Measurements from ENCODE around the gene CNTNAP5. TPM values are rescaled to one million over a fixed set of nuclear protein-coding genes. Genes with fewer than 3 reads are reported as not detected.

The CNTNAP5 gene
- total RNA-seq, 2 experiments from 2014 or later = not detected

GRCh38 chr2:124689348-124689747 lies 664.3 kb downstream of the CNTNAP5 start:
- ChIA-PET POLR2A (no interaction called here), CTCF (no interaction called here)
- no peak for ATAC-seq (ENCODE audit: poor library complexity)
- Histone ChIP-seq H3K36me3 (ENCODE audit: insufficient read depth, low read length) (no peaks in the 10 kb centered on the region), H3K9me3 (ENCODE audit: control insufficient read depth in 1 of 2, insufficient read depth in 1 of 2, low read length in 2 of 2) (peaks cover 3 to 20% of the 10 kb centered on the region in 2 experiments), H3K4me3 (ENCODE audit: low read length) (no peak overlapping the region), H3K27ac (ENCODE audit: low read depth in 1 of 2, low read length in 2 of 2) (no peak overlapping the region), H3K27me3 (ENCODE audit: control insufficient read depth in 1 of 2, insufficient read depth in 2 of 2, low read length in 2 of 2) (no peaks in the 10 kb centered on the region), H3K4me1 (ENCODE audit: insufficient read depth, low read length) (no peaks in the 10 kb centered on the region)
- no peaks in the 10 kb centered on the region for H3K27me3 Mint-ChIP-seq
- TF ChIP-seq, protein P1, sequence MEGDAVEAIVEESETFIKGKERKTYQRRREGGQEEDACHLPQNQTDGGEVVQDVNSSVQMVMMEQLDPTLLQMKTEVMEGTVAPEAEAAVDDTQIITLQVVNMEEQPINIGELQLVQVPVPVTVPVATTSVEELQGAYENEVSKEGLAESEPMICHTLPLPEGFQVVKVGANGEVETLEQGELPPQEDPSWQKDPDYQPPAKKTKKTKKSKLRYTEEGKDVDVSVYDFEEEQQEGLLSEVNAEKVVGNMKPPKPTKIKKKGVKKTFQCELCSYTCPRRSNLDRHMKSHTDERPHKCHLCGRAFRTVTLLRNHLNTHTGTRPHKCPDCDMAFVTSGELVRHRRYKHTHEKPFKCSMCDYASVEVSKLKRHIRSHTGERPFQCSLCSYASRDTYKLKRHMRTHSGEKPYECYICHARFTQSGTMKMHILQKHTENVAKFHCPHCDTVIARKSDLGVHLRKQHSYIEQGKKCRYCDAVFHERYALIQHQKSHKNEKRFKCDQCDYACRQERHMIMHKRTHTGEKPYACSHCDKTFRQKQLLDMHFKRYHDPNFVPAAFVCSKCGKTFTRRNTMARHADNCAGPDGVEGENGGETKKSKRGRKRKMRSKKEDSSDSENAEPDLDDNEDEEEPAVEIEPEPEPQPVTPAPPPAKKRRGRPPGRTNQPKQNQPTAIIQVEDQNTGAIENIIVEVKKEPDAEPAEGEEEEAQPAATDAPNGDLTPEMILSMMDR (IDR thresholded peaks at IDR 0.05) = no peak
- intact Hi-C loops (cut with DNase I, micrococcal nuclease) = no loop called here
- no peak for DNase-seq
- H3K27ac Mint-ChIP-seq = no peak overlapping the region
- H3K9me3 Mint-ChIP-seq = peaks cover 31% of the 10 kb centered on the region
- no peaks in the 10 kb centered on the region for H3K4me1 Mint-ChIP-seq (ENCODE audit: low read depth)
- no peak overlapping the region for H3K4me3 Mint-ChIP-seq
- no peaks in the 10 kb centered on the region for H3K36me3 Mint-ChIP-seq (ENCODE audit: low read depth)

DNA sequence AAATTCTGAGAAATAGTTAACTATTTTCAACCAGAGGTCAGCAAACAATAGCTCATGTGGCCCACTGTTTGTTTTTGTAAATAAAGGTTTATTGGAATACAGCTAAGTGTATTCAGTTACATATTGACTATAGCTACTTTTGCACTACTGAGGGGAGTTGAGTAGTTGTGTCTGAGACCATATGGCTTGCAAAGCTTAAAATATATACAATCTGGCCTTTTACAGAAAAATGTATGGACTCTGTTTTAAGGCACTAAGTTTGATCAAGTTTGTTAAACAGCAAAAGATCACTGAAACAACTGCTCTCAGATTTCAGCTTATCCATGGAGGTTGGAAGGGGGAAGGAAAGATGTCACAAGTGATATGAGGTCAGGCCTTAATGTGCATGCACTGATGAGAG lies 667.1 kb downstream of the CNTNAP5 start:
- ChIA-PET CTCF (no interaction called here), POLR2A (no interaction called here)
- DNase-seq = no peak
- H3K4me1 ChIP-seq (ENCODE audit: insufficient read depth, low read length) = no peaks in the 10 kb centered on the region
- H3K27me3 ChIP-seq (ENCODE audit: control insufficient read depth in 1 of 2, insufficient read depth in 2 of 2, low read length in 2 of 2) = no peaks in the 10 kb centered on the region
- H3K4me3 Mint-ChIP-seq = no peak overlapping the region
- H3K27ac Mint-ChIP-seq = no peak overlapping the region
- H3K4me1 Mint-ChIP-seq (ENCODE audit: low read depth) = no peaks in the 10 kb centered on the region
- no peak for ATAC-seq (ENCODE audit: poor library complexity)
- no peak overlapping the region for H3K27ac ChIP-seq (ENCODE audit: low read depth in 1 of 2, low read length in 2 of 2)
- peaks cover 29% of the 10 kb centered on the region for H3K9me3 Mint-ChIP-seq
- TF ChIP-seq, protein P1 (IDR thresholded peaks at IDR 0.05) = no peak
- peaks cover 3 to 20% of the 10 kb centered on the region in 2 experiments for H3K9me3 ChIP-seq (ENCODE audit: control insufficient read depth in 1 of 2, insufficient read depth in 1 of 2, low read length in 2 of 2)
- no peak overlapping the region for H3K4me3 ChIP-seq (ENCODE audit: low read length)
- intact Hi-C loops (cut with DNase I, micrococcal nuclease) = no loop called here
- H3K36me3 Mint-ChIP-seq (ENCODE audit: low read depth) = no peaks in the 10 kb centered on the region
- no peaks in the 10 kb centered on the region for H3K27me3 Mint-ChIP-seq
- H3K36me3 ChIP-seq (ENCODE audit: insufficient read depth, low read length) = no peaks in the 10 kb centered on the region

- Histone ChIP-seq H3K4me1 (ENCODE audit: insufficient read depth, low read length) (no peaks in the 10 kb centered on the region), H3K27ac (ENCODE audit: low read depth in 1 of 2, low read length in 2 of 2) (no peak overlapping the region), H3K4me3 (ENCODE audit: low read length) (no peak overlapping the region), H3K36me3 (ENCODE audit: insufficient read depth, low read length) (no peaks in the 10 kb centered on the region), H3K27me3 (ENCODE audit: control insufficient read depth in 1 of 2, insufficient read depth in 2 of 2, low read length in 2 of 2) (no peaks in the 10 kb centered on the region), H3K9me3 (ENCODE audit: control insufficient read depth in 1 of 2, insufficient read depth in 1 of 2, low read length in 2 of 2) (peaks cover 3 to 20% of the 10 kb centered on the region in 2 experiments)
- Mint-ChIP-seq H3K9me3 (peaks cover 29% of the 10 kb centered on the region), H3K4me1 (ENCODE audit: low read depth) (no peaks in the 10 kb centered on the region), H3K36me3 (ENCODE audit: low read depth) (no peaks in the 10 kb centered on the region), H3K27ac (no peak overlapping the region), H3K27me3 (no peaks in the 10 kb centered on the region), H3K4me3 (no peak overlapping the region)
- intact Hi-C loops (cut with DNase I, micrococcal nuclease) = no loop called here
- ATAC-seq (ENCODE audit: poor library complexity) (no peak), DNase-seq (no peak)
- ChIA-PET POLR2A (no interaction called here), CTCF (no interaction called here)
- TF ChIP-seq, protein P1 (IDR thresholded peaks at IDR 0.05) = no peak
Measured at GRCh38 chr2:124692707-124693106, 667.6 kb downstream of the CNTNAP5 start.
